HL-60/S4 treated with phorbol 12-myristate 13-acetate at 8.2 ng/mL for 4 days and 3 days (cell line): ENCODE data around the gene PPIL6.

Experiments used
- in situ Hi-C: fragments of 300-500 bp; cut with MboI; formaldehyde crosslinking; loops from 2 replicates; pipeline ENCODE4 v1.15.0; 2022; ENCODE audit warnings: low sequenced_read_pairs

The PPIL6 gene

GRCh38 chr6:109449795-109450673, 9.6 kb upstream of the PPIL6 start:
- in situ Hi-C loops: no loop called here

GRCh38 chr6:109449064-109449794, 8.8 kb upstream of the PPIL6 start:
- in situ Hi-C loops: no loop called here

- in situ Hi-C loops: no loop called here
Observed at GRCh38 chr6:109448615-109449014, 8.2 kb upstream of the PPIL6 start.

GRCh38 chr6:109447878-109448555, 7.6 kb upstream of the PPIL6 start:
- in situ Hi-C loops: no loop called here

GRCh38 chr6:109447087-109447486, 6.7 kb upstream of the PPIL6 start:
- in situ Hi-C loops: no loop called here

GRCh38 chr6:109446541-109446940, 6.1 kb upstream of the PPIL6 start:
- in situ Hi-C loops: no loop called here

GRCh38 chr6:109446072-109446471, 5.6 kb upstream of the PPIL6 start:
- in situ Hi-C loops: no loop called here

- in situ Hi-C loops: no loop called here
Observed at GRCh38 chr6:109445382-109445781, 5.0 kb upstream of the PPIL6 start.

GRCh38 chr6:109443425-109443950, 3.1 kb upstream of the PPIL6 start:
- in situ Hi-C loops: no loop called here

GRCh38 chr6:109442393-109442924, 2.0 kb upstream of the PPIL6 start:
- in situ Hi-C loops: no loop called here

- in situ Hi-C loops: no loop called here
Observed at GRCh38 chr6:109441069-109441816, 815 bp upstream of the PPIL6 start.

- in situ Hi-C loops: no loop called here
Observed at GRCh38 chr6:109436041-109436440, 4.4 kb downstream of the PPIL6 start.

GRCh38 chr6:109434456-109434855, 6.0 kb downstream of the PPIL6 start:
- in situ Hi-C loops: no loop called here

GRCh38 chr6:109429496-109429895, 10.9 kb downstream of the PPIL6 start:
- in situ Hi-C loops: no loop called here

GRCh38 chr6:109428889-109429477, 11.4 kb downstream of the PPIL6 start:
- in situ Hi-C loops: no loop called here

- in situ Hi-C loops: no loop called here
Observed at GRCh38 chr6:109424946-109425345, 15.5 kb downstream of the PPIL6 start.

GRCh38 chr6:109421184-109421583, 19.2 kb downstream of the PPIL6 start:
- in situ Hi-C loops: no loop called here

- in situ Hi-C loops: no loop called here
Observed at GRCh38 chr6:109420751-109421150, 19.7 kb downstream of the PPIL6 start.

GRCh38 chr6:109417646-109418045, 22.8 kb downstream of the PPIL6 start:
- in situ Hi-C loops: no loop called here

GRCh38 chr6:109411034-109411433, 29.4 kb downstream of the PPIL6 start:
- in situ Hi-C loops: no loop called here
